ENCODE data around the gene DCDC2B.

DCDC2B gene

GRCh38 chr1:32223683-32224082 lies 14.8 kb downstream of the DCDC2B start:
- peak; percentile 51 for DNase-seq (ENCODE audit: low read depth)
- peak; percentile 34 for TF ChIP-seq CTCF (conservative IDR thresholded peaks at IDR 0.05; ENCODE audit: control insufficient read depth, insufficient read depth, low read depth, low read length)
- peak overlapping the region; percentile 7 for H3K4me3 ChIP-seq (ENCODE audit: control insufficient read depth, low read depth, low read length)

- DNase-seq (ENCODE audit: low read depth): no peak
- no peak for TF ChIP-seq CTCF (conservative IDR thresholded peaks at IDR 0.05; ENCODE audit: control insufficient read depth, insufficient read depth, low read depth, low read length)
- no peak overlapping the region for H3K4me3 ChIP-seq (ENCODE audit: control insufficient read depth, low read depth, low read length)
Measured at GRCh38 chr1:32224285-32224684, 15.4 kb downstream of the DCDC2B start.

- H3K4me3 ChIP-seq (ENCODE audit: control insufficient read depth, low read depth, low read length): no peak overlapping the region
- TF ChIP-seq CTCF (conservative IDR thresholded peaks at IDR 0.05; ENCODE audit: control insufficient read depth, insufficient read depth, low read depth, low read length): no peak
- DNase-seq (ENCODE audit: low read depth): no peak
Measured at GRCh38 chr1:32228771-32229170, 19.9 kb downstream of the DCDC2B start.

- H3K4me3 ChIP-seq (ENCODE audit: control insufficient read depth, low read depth, low read length): no peak overlapping the region
- no peak for DNase-seq (ENCODE audit: low read depth)
- no peak for TF ChIP-seq CTCF (conservative IDR thresholded peaks at IDR 0.05; ENCODE audit: control insufficient read depth, insufficient read depth, low read depth, low read length)
Measured at GRCh38 chr1:32231843-32232432, 23.0 kb downstream of the DCDC2B start.

- no peak overlapping the region for H3K4me3 ChIP-seq (ENCODE audit: control insufficient read depth, low read depth, low read length)
- no peak for DNase-seq (ENCODE audit: low read depth)
- no peak for TF ChIP-seq CTCF (conservative IDR thresholded peaks at IDR 0.05; ENCODE audit: control insufficient read depth, insufficient read depth, low read depth, low read length)
Measured at GRCh38 chr1:32232558-32233304, 23.8 kb downstream of the DCDC2B start.

- no peak overlapping the region for H3K4me3 ChIP-seq (ENCODE audit: control insufficient read depth, low read depth, low read length)
- no peak for TF ChIP-seq CTCF (conservative IDR thresholded peaks at IDR 0.05; ENCODE audit: control insufficient read depth, insufficient read depth, low read depth, low read length)
Measured at GRCh38 chr1:32234792-32235191, 25.9 kb downstream of the DCDC2B start.

More at GRCh38 chr1:32234792-32235191, 25.9 kb downstream of the DCDC2B start:
- DNase-seq (ENCODE audit: low read depth): no peak

All from fibroblast of mammary gland (primary cell).